Endothelial cell of umbilical vein (primary cell): ENCODE measurements around the gene NDUFAF2. TPM values are rescaled to one million over a fixed set of nuclear protein-coding genes. Genes with fewer than 3 reads are reported as not detected.

ENCODE experiments used
- BruUV-seq: library from RNA; stranded (reverse); fragments of 400-500 nt; replicated peaks from 2 replicates; lab custom pipeline; 2021; lab: Mats Ljungman, UMichigan
- CTCF ChIA-PET: fragments of 300-600, 350-600 bp; sonication (Branson Sonifier 250); formaldehyde crosslinking; loops from one replicate; lab custom pipeline; 2021; ENCODE audit warnings: antibody characterized with exemption, inconsistent platforms; lab: Charles Lee
- POLR2A ChIA-PET: fragments of 300-600, 350-600 bp; sonication (Branson Sonifier 250); formaldehyde crosslinking; loops from one replicate; lab custom pipeline; 2021; ENCODE audit warnings: antibody characterized with exemption, inconsistent platforms; lab: Charles Lee
- DNase-seq: peaks from one replicate; pipeline ENCODE4 v3.0.0-alpha.2; 2011; ENCODE audit warnings: low read depth, low spot score
- FAIRE-seq: peaks from 2 replicates; lab custom pipeline; 2011; peaks lifted over from hg19 to GRCh38; lab: Jason Lieb, UNC
- H2AFZ ChIP-seq: 2 replicates; pipeline ENCODE4 v1.6.0; 2012; ENCODE audit warnings: low read depth, low read length, control low read depth, inconsistent platforms
- H3K27ac ChIP-seq: 2 replicates; pipeline ENCODE4 v1.5.1; 2011; ENCODE audit warnings: low read depth, mild to moderate bottlenecking, control low read depth, low read length, moderate library complexity; ENCODE audit not compliant: insufficient read depth
- H3K27me3 ChIP-seq, 2 experiments: 2 replicates each; pipeline versions ENCODE4 v1.6.0 to v1.6.1; 2011; ENCODE audit warnings: low read length in 2 of 2, mixed read lengths in 1 of 2; ENCODE audit not compliant: control insufficient read depth in 2 of 2, insufficient read depth in 2 of 2
- H3K36me3 ChIP-seq, 2 experiments: 2 replicates in 1 of 2; 3 replicates in 1 of 2; pipeline ENCODE4 v1.5.1; 2011; ENCODE audit warnings: low read length in 2 of 2, mild to moderate bottlenecking in 1 of 2, moderate library complexity in 1 of 2; ENCODE audit not compliant: control insufficient read depth in 2 of 2, insufficient read depth in 2 of 2; ENCODE audit errors: extremely low read depth in 1 of 2
- H3K4me1 ChIP-seq: 3 replicates; pipeline ENCODE4 v1.5.1; 2011; ENCODE audit warnings: mild to moderate bottlenecking, low read length; ENCODE audit not compliant: control insufficient read depth, insufficient read depth; ENCODE audit errors: extremely low read depth
- H3K4me2 ChIP-seq: 2 replicates; pipeline ENCODE4 v1.6.1; 2011; ENCODE audit warnings: low read length, control low read depth, mixed read lengths; ENCODE audit not compliant: insufficient read depth
- H3K4me3 ChIP-seq, 3 experiments: fragments of 200-600 bp in 1 of 3; sonication (generic), shearing (Covaris generic) in 1 of 3; replicated peaks in 1 of 3; 2 replicates each; pipeline ENCODE4 v1.5.1; 2011 to 2016; ENCODE audit warnings: control low read depth in 3 of 3, low read length in 3 of 3, mild to moderate bottlenecking in 2 of 3, inconsistent platforms in 1 of 3, low read depth in 1 of 3, moderate library complexity in 1 of 3; ENCODE audit not compliant: insufficient read depth in 1 of 3
- H3K79me2 ChIP-seq: 2 replicates; pipeline ENCODE4 v1.6.0; 2012; ENCODE audit warnings: low read length, inconsistent platforms; ENCODE audit not compliant: control insufficient read depth, insufficient read depth
- H3K9ac ChIP-seq: replicated peaks from 2 replicates; pipeline ENCODE3; 2011; ENCODE audit warnings: low read length, control low read depth; ENCODE audit not compliant: insufficient read depth; ENCODE audit errors: extremely low read depth
- H3K9me1 ChIP-seq: replicated peaks from 3 replicates; pipeline ENCODE4 v1.6.0; 2011; ENCODE audit warnings: mild to moderate bottlenecking, low read length; ENCODE audit not compliant: control insufficient read depth, insufficient read depth; ENCODE audit errors: extremely low read depth
- H3K9me3 ChIP-seq: replicated peaks from 2 replicates; pipeline ENCODE4 v1.5.1; 2012; ENCODE audit warnings: low read length, inconsistent platforms; ENCODE audit not compliant: control insufficient read depth, insufficient read depth
- H4K20me1 ChIP-seq: replicated peaks from 2 replicates; pipeline ENCODE3; 2011; ENCODE audit warnings: mild to moderate bottlenecking, low read length; ENCODE audit not compliant: control insufficient read depth, insufficient read depth; ENCODE audit errors: extremely low read depth
- EZH2 ChIP-seq: IDR thresholded peaks from 2 replicates; pipeline ENCODE4 v1.6.1; 2012; ENCODE audit warnings: borderline replicate concordance, low read depth, mild to moderate bottlenecking, moderate library complexity, low read length, inconsistent platforms; ENCODE audit not compliant: severe bottlenecking
- FOS ChIP-seq: IDR thresholded peaks from 2 replicates; pipeline ENCODE4 v1.6.1; 2011; ENCODE audit warnings: mild to moderate bottlenecking, low read length, moderate library complexity, borderline replicate concordance; ENCODE audit not compliant: insufficient read depth
- GATA2 ChIP-seq: IDR thresholded peaks from 2 replicates; pipeline ENCODE4 v1.7.0; 2011; ENCODE audit warnings: low read depth, mild to moderate bottlenecking, moderate library complexity, mixed read lengths, low read length; ENCODE audit not compliant: insufficient read length, insufficient read depth
- JUN ChIP-seq: IDR thresholded peaks from 2 replicates; pipeline ENCODE4 v1.6.1; 2011; ENCODE audit warnings: borderline replicate concordance, low read depth; ENCODE audit not compliant: insufficient read length, insufficient read depth
- MYC ChIP-seq: IDR thresholded peaks from one replicate; pipeline ENCODE4 v1.6.1; 2011; ENCODE audit warnings: mild to moderate bottlenecking, low read depth, low read length
- POLR2A ChIP-seq: IDR thresholded peaks from 2 replicates; pipeline ENCODE4 v1.6.1; 2012; ENCODE audit warnings: low read depth, mild to moderate bottlenecking, control low read depth, low read length
- POLR2AphosphoS5 ChIP-seq: IDR thresholded peaks from 2 replicates; pipeline ENCODE4 v1.6.1; 2012; ENCODE audit warnings: low read depth, mild to moderate bottlenecking, control low read depth, low read length, moderate library complexity; ENCODE audit not compliant: insufficient read depth
- dilution Hi-C: fragments of 300-500 bp; cut with MboI; formaldehyde crosslinking; loops from one replicate; pipeline ENCODE4 v1.15.0; 2019; ENCODE audit warnings: low sequenced_read_pairs; ENCODE audit not compliant: extremely low pct_ligation_motif_present
- intact Hi-C: fragments of 100-400 bp; cut with micrococcal nuclease; formaldehyde crosslinking; loops from one replicate; pipeline ENCODE4 v1.10.0; 2022
- polyA plus RNA-seq, 4 experiments: library from polyadenylated mRNA; depleted of rRNA in 3 of 4; stranded (reverse) in 3 of 4; unstranded in 1 of 4; fragments of >200 nt; gene quantifications; 2 replicates each; pipeline versions ENCODE4 v1.2.1 to v1.2.3, GENCODE V29; 2011 to 2012; ENCODE audit warnings: missing spikeins in 1 of 4
- total RNA-seq: library from RNA; stranded (reverse); gene quantifications from 2 replicates; pipeline ENCODE4 v1.2.3, GENCODE V29; 2021
- TF ChIP-seq, protein P1 (sequence below): IDR thresholded peaks from 2 replicates; pipeline ENCODE4 v1.6.1; 2011; ENCODE audit not compliant: insufficient read depth, insufficient read length
- TF ChIP-seq, protein P2 (sequence below), 2 donors: IDR thresholded peaks; 1 replicate in 1 of 2; 2 replicates in 1 of 2; pipeline ENCODE4 v1.5.1; 2011; ENCODE audit warnings: low read length in 2 of 2, mild to moderate bottlenecking in 2 of 2, moderate library complexity in 2 of 2, control low read depth in 1 of 2, inconsistent platforms in 1 of 2, low read depth in 1 of 2; ENCODE audit not compliant: insufficient read depth in 1 of 2; ENCODE audit errors: extremely low read depth in 1 of 2

Gene NDUFAF2
- total and polyA plus RNA-seq, 2 donors (not counting 3 experiments of a cell fraction or from before 2014, with no cell fraction given): 10.7 to 39.9 TPM

DNA sequence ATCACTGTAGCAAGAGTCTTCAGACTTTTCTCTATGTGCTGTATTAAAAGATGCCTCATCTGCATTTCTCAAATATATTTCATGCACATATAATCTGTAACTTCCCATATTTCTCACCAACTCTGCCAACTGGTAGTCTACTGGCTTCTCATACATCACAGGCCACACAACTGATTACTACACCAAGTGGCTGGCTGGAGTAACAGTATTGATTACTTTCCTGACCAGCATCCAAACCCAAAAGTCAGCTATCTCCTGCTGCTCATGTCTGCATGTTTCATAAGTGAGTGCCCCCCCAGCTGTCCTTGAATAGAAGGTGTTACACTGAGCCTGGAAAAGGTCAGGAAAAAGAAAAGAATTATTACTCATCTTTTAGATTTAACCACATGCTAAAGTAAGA, 17.6 kb upstream of the NDUFAF2 start:
- H3K9me3 ChIP-seq: no peaks in the 10 kb centered on the region
- TF ChIP-seq, protein P1, sequence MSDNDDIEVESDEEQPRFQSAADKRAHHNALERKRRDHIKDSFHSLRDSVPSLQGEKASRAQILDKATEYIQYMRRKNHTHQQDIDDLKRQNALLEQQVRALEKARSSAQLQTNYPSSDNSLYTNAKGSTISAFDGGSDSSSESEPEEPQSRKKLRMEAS: no peak
- TF ChIP-seq JUN (no peak), POLR2AphosphoS5 (no peak), MYC (no peak), FOS (no peak), POLR2A (no peak), GATA2 (no peak), EZH2 (no peak)
- TF ChIP-seq, protein P2, sequence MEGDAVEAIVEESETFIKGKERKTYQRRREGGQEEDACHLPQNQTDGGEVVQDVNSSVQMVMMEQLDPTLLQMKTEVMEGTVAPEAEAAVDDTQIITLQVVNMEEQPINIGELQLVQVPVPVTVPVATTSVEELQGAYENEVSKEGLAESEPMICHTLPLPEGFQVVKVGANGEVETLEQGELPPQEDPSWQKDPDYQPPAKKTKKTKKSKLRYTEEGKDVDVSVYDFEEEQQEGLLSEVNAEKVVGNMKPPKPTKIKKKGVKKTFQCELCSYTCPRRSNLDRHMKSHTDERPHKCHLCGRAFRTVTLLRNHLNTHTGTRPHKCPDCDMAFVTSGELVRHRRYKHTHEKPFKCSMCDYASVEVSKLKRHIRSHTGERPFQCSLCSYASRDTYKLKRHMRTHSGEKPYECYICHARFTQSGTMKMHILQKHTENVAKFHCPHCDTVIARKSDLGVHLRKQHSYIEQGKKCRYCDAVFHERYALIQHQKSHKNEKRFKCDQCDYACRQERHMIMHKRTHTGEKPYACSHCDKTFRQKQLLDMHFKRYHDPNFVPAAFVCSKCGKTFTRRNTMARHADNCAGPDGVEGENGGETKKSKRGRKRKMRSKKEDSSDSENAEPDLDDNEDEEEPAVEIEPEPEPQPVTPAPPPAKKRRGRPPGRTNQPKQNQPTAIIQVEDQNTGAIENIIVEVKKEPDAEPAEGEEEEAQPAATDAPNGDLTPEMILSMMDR (IDR thresholded peaks at IDR 0.05; ENCODE audit: extremely low read depth in 1 of 2, insufficient read depth in 1 of 2, low read depth in 1 of 2, low read length in 2 of 2): no peak
- no peaks in the 10 kb centered on the region for H3K9me1 ChIP-seq
- H3K36me3 ChIP-seq: peaks cover 0 to 3% of the 10 kb centered on the region in 2 experiments
- H3K27ac ChIP-seq: no peak overlapping the region
- no peaks in the 10 kb centered on the region for H3K27me3 ChIP-seq
- intact Hi-C loops (no loop called here), dilution Hi-C loops (no loop called here)
- H3K79me2 ChIP-seq: no peaks in the 10 kb centered on the region
- no peak overlapping the region for H2AFZ ChIP-seq
- POLR2A ChIA-PET: no interaction called here
- peaks cover 3% of the 10 kb centered on the region for H4K20me1 ChIP-seq
- H3K4me1 ChIP-seq: no peaks in the 10 kb centered on the region
- FAIRE-seq (no peak), DNase-seq (no peak)
- no peak overlapping the region for H3K4me3 ChIP-seq
- CTCF ChIA-PET: no interaction called here
- H3K9ac ChIP-seq: no peak overlapping the region
- no TSS peak for BruUV-seq
- H3K4me2 ChIP-seq: no peak overlapping the region
